Nephron progenitor cell (in vitro differentiated cells): ENCODE measurements around the gene NEURL1.

ENCODE experiments used
- DNase-seq: peaks from one replicate; pipeline ENCODE4 v3.0.0; 2021
- H3K27ac Mint-ChIP-seq: 2 replicates; pipeline ENCODE4 v1.8.0; 2021; ENCODE audit warnings: mild to moderate bottlenecking, moderate library complexity, mixed read lengths
- H3K27me3 Mint-ChIP-seq: 2 replicates; pipeline ENCODE4 v1.8.0; 2021; ENCODE audit warnings: mild to moderate bottlenecking, low read depth, mixed read lengths; ENCODE audit not compliant: poor library complexity
- H3K36me3 Mint-ChIP-seq: 2 replicates; pipeline ENCODE4 v1.8.0; 2021; ENCODE audit warnings: low read depth, mixed read lengths
- H3K4me1 Mint-ChIP-seq: 2 replicates; pipeline ENCODE4 v1.8.0; 2021; ENCODE audit warnings: mixed read lengths
- H3K4me3 Mint-ChIP-seq: 2 replicates; pipeline ENCODE4 v1.8.0; 2021; ENCODE audit warnings: mild to moderate bottlenecking, moderate library complexity, mixed read lengths
- H3K9me3 Mint-ChIP-seq: 2 replicates; pipeline ENCODE4 v1.8.0; 2021; ENCODE audit warnings: mild to moderate bottlenecking, moderate library complexity, mixed read lengths
- TF ChIP-seq, protein P1 (sequence below): fragments of 200-600 bp; sonication (generic); IDR thresholded peaks from 2 replicates; pipeline ENCODE4 v1.5.0; 2021; ENCODE audit warnings: antibody characterized with exemption

The NEURL1 gene

DNA sequence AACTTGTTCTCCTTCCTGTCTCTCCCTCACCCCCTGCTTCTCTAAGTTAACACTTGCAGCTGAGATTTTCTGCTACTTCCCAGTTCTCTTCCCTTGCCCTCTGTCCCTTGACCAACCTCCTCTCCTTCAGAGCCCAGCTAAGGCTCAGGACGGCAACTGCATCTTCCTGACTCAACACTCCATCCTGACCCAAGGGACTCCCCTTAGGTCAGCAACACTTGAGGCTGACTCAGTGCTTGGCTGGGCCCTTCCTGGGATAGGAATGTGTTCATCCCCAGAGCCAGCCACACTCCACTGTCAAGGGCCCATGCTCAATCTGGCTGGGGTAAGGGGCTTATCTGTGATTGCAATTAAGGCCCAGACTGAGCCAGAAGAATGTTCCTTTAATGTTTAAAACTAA lies 44.8 kb upstream of the NEURL1 start:
- TF ChIP-seq, protein P1, sequence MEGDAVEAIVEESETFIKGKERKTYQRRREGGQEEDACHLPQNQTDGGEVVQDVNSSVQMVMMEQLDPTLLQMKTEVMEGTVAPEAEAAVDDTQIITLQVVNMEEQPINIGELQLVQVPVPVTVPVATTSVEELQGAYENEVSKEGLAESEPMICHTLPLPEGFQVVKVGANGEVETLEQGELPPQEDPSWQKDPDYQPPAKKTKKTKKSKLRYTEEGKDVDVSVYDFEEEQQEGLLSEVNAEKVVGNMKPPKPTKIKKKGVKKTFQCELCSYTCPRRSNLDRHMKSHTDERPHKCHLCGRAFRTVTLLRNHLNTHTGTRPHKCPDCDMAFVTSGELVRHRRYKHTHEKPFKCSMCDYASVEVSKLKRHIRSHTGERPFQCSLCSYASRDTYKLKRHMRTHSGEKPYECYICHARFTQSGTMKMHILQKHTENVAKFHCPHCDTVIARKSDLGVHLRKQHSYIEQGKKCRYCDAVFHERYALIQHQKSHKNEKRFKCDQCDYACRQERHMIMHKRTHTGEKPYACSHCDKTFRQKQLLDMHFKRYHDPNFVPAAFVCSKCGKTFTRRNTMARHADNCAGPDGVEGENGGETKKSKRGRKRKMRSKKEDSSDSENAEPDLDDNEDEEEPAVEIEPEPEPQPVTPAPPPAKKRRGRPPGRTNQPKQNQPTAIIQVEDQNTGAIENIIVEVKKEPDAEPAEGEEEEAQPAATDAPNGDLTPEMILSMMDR: no peak
- Mint-ChIP-seq H3K27ac (peak overlapping the region; percentile 88), H3K36me3 (peaks cover 28% of the 10 kb centered on the region), H3K27me3 (peaks cover 6% of the 10 kb centered on the region), H3K4me1 (peaks cover 39% of the 10 kb centered on the region), H3K9me3 (no peaks in the 10 kb centered on the region), H3K4me3 (no peak overlapping the region)
- DNase-seq: no peak

DNA sequence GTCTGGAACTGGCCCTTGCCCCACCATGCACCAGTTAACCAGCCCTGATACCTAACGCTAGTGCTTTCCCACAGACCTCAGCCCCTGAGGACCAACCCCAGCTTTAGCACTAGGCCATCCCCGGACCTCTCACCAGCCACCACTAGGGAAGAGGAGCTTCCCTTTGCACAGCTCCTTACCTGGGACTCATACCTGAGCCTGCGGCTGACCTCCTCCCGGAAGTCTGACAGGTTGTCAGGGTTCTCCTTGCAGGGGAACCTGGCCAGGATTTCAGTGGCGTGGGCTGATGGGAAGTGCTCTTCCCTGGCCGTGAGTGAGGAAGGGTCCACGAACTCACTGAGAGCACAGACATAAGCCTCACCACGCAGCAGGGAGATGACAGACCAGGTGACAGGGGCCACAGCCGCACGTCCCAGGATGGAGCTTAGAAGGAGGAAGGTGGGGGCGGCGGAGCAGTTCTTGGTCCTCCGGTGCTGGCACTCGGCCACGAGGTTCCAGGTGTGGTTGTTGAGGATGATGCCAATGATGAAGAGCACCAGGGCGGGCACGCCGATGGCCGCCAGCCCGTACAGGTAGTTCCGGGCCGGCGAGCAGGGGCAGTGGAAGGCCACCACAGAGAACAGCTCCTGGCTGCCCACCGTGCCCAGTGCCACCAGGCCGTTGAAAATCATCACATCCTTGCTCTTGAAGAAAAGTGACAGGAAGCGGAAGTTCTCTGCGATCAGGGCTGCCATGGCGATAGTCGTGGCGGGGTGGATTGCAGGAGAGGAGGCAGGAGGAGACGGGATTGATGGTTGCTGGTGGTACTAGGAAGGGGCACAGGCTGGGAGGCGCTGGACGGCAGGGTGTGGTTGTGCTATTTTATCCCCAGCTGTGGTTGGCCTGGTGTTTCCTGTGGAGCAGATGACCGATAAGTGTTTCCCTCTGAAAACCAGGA lies 44.0 kb upstream of the NEURL1 start:
- TF ChIP-seq, protein P1: no peak
- Mint-ChIP-seq H3K27ac (peak overlapping the region; percentile 97), H3K4me3 (peak overlapping the region; percentile 26), H3K36me3 (peaks cover 28% of the 10 kb centered on the region), H3K9me3 (no peaks in the 10 kb centered on the region), H3K27me3 (peaks cover 9% of the 10 kb centered on the region), H3K4me1 (peaks cover 40% of the 10 kb centered on the region)
- DNase-seq: no peak

DNA sequence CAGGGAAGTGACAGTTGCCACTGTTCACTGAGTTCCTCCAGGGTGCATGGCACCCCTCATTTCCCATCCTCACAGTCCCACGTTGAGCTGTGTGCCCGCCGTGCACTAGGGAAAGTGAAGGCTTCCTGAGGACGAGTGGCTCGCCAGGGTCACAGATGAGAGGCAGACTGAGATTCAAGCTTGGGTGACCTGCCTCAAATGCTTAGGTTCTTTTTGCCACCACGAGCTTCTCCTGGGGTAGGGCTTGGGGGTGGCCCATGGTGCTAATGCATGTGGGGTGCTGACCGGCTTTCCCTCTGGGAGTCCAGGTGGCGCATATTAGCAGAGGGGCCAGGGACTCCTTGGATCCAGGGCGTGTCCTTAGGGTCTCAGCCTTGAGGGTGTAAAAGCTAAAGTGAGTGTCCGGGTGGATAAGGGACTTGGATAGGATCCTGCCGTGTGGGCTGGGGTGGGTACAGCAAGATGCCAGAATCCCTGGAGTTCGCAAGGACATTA lies 43.3 kb upstream of the NEURL1 start:
- TF ChIP-seq, protein P1: no peak
- no peaks in the 10 kb centered on the region for H3K9me3 Mint-ChIP-seq
- no peak overlapping the region for H3K27ac Mint-ChIP-seq
- H3K4me3 Mint-ChIP-seq: peak overlapping the region; percentile 34
- peaks cover 23% of the 10 kb centered on the region for H3K36me3 Mint-ChIP-seq
- DNase-seq: no peak
- H3K27me3 Mint-ChIP-seq: peaks cover 12% of the 10 kb centered on the region
- H3K4me1 Mint-ChIP-seq: peaks cover 40% of the 10 kb centered on the region

DNA sequence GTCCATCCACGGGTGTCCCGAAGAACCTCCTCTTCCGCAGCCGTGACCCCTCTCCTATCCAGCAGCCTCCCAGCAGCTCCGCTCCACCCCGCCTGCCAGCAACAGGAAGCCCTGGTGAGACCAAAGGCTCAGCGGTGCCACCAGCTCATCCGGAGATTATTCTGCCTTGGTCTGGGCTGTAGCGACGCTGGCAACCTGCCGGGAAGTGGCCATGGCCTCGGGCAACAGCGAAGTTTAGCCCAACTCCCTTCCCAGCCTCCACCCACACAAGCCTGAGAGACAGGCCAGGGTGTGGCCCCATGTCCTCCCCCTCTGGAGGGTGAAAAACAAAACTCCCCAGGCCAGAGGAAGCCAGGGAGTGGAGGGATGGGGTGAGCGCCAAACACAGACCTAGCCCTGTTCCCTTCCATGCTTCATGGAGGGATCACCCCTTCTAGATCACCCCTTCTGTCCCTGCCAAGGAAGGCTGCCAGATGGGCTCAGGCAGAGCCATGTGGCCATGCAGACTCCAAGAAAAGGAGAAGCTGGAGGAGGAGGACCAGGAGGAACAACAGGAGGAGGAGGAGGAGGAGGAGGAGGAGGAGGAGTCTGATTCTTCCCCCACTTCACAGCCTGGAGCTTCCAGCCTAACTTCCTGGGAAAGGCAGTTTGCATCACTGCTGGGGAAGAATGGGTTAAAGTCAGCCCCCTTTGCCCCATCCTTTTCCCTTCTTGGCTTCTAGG lies 42.3 kb upstream of the NEURL1 start:
- TF ChIP-seq, protein P1: no peak

DNA sequence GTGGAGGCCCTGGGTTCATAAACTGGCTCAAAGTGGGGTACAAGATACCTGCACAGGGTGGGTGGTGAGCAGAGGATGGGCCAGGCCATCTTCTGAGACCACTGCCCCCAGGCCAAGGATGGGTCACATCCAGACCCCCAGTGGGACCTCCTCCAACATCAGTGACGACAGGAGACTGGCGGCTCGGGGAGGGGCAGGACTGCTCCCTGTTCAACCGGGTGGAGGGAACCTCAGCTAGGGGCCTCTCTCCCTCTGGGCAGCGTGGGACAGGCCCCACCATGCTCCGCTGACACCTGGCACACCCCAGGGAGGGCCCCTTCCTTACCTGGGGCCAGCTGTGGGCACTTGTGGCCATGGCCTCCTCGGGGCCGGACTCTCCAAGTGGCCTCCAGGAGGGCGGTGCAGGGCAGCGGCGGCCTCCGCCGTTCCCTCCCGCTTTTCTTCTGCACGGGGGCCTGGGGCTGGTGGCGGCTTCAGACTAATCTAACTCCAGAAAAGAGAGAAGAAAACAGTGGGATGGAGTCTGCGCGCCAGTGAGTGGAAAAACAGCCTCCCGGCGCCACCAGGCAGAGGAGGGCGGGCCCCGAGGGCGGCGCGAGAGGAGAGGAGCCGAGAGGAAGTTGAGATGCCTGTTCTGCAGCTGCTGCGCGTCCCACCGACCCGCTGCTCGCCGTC lies 41.5 kb upstream of the NEURL1 start, which contains the start of gene CALHM2:
CALHM2 (minus strand) TSS at position 540 of the 675 bp plus-strand sequence. CDS start 2,429 bp downstream, outside the sequence.
- TF ChIP-seq, protein P1: no peak
- Mint-ChIP-seq H3K4me1 (peaks cover 43% of the 10 kb centered on the region), H3K27ac (no peak within 1 kb of the TSS)

More for the DNA sequence above, 42.3 kb upstream of the NEURL1 start:
- H3K27ac Mint-ChIP-seq: no peak overlapping the region
- H3K27me3 Mint-ChIP-seq: peaks cover 12% of the 10 kb centered on the region
- DNase-seq: no peak
- no peaks in the 10 kb centered on the region for H3K9me3 Mint-ChIP-seq
- peaks cover 40% of the 10 kb centered on the region for H3K4me1 Mint-ChIP-seq
- peaks cover 20% of the 10 kb centered on the region for H3K36me3 Mint-ChIP-seq
- H3K4me3 Mint-ChIP-seq: peak overlapping the region; percentile 80

More for the DNA sequence above, 41.5 kb upstream of the NEURL1 start, which contains the start of gene CALHM2:
- Mint-ChIP-seq H3K4me3 (peak within 1 kb of the TSS; percentile 80), H3K9me3 (no peaks in the 10 kb centered on the region), H3K36me3 (peaks cover 20% of the 10 kb centered on the region), H3K27me3 (peaks cover 11% of the 10 kb centered on the region)
- DNase-seq: peak; percentile 65
